Caco-2 (cell line): ENCODE data around the gene SPINK5. TPM values are rescaled to one million over a fixed set of nuclear protein-coding genes. Genes with fewer than 3 reads are reported as not detected.
"Not testable (repeated sequence)": the region's sequence is repeated elsewhere in the genome, so short reads cannot be mapped to it uniquely, and the experiment has no call there.

Source experiments
- BruUV-seq: library from RNA; stranded (reverse); fragments of 400-500 nt; replicated peaks from 2 replicates; lab custom pipeline; 2021; lab: Mats Ljungman, UMichigan
- CTCF ChIA-PET: fragments of 300-600 bp; sonication (Branson Sonifier 250); formaldehyde crosslinking; loops from one replicate; lab custom pipeline; 2022; ENCODE audit warnings: antibody characterized with exemption; lab: Charles Lee
- POLR2A ChIA-PET: fragments of 300-600 bp; sonication (Branson Sonifier 250); formaldehyde crosslinking; loops from one replicate; lab custom pipeline; 2022; ENCODE audit warnings: antibody characterized with exemption; lab: Charles Lee
- DNase-seq, 2 experiments: peaks; one replicate each; pipeline versions ENCODE4 v3.0.0 to v3.0.0-alpha.2; 2020 to 2022
- H3K27me3 ChIP-seq: replicated peaks from 2 replicates; pipeline ENCODE4 v1.6.0; 2011; ENCODE audit warnings: low read length; ENCODE audit not compliant: control insufficient read depth, insufficient read depth
- H3K36me3 ChIP-seq: 2 replicates; pipeline ENCODE4 v1.5.1; 2011; ENCODE audit warnings: low read length; ENCODE audit not compliant: control insufficient read depth, insufficient read depth
- H3K4me1 ChIP-seq: fragments of 250-450 bp; sonication (Bioruptor Pico); 2 replicates; pipeline ENCODE4 v1.5.1; 2020; ENCODE audit warnings: mild to moderate bottlenecking
- H3K4me3 ChIP-seq: 2 replicates; pipeline ENCODE4 v1.5.1; 2011; ENCODE audit warnings: low read depth, mild to moderate bottlenecking, control low read depth, low read length
- H3K9me3 ChIP-seq: fragments of 250-450 bp; sonication (Bioruptor Pico); 2 replicates; pipeline ENCODE4 v1.5.1; 2020; ENCODE audit warnings: mild to moderate bottlenecking, moderate library complexity
- H3K27ac Mint-ChIP-seq: one replicate; pipeline ENCODE4 v1.8.0; 2022; ENCODE audit warnings: mixed read lengths; ENCODE audit not compliant: unreplicated experiment
- H3K27me3 Mint-ChIP-seq: one replicate; pipeline ENCODE4 v1.8.0; 2022; ENCODE audit warnings: mixed read lengths; ENCODE audit not compliant: insufficient read depth, unreplicated experiment
- H3K36me3 Mint-ChIP-seq: one replicate; pipeline ENCODE4 v1.8.0; 2022; ENCODE audit warnings: mild to moderate bottlenecking, mixed read lengths; ENCODE audit not compliant: insufficient read depth, unreplicated experiment
- H3K4me1 Mint-ChIP-seq: one replicate; pipeline ENCODE4 v1.8.0; 2022; ENCODE audit warnings: low read depth, mixed read lengths; ENCODE audit not compliant: unreplicated experiment
- H3K4me3 Mint-ChIP-seq: one replicate; pipeline ENCODE4 v1.8.0; 2022; ENCODE audit warnings: mild to moderate bottlenecking, moderate library complexity, mixed read lengths; ENCODE audit not compliant: unreplicated experiment
- H3K9me3 Mint-ChIP-seq: one replicate; pipeline ENCODE4 v1.8.0; 2022; ENCODE audit warnings: mixed read lengths; ENCODE audit not compliant: unreplicated experiment
- CTCF ChIP-seq, 2 experiments: fragments of 200-600 bp in 1 of 2; IDR thresholded peaks; 1 replicate in 1 of 2; 2 replicates in 1 of 2; pipeline versions ENCODE4 v1.5.1 to v1.8.0; 2011 to 2022; ENCODE audit warnings: antibody characterized with exemption in 1 of 2, control low read depth in 1 of 2, inconsistent platforms in 1 of 2, low read depth in 1 of 2, low read length in 1 of 2, mild to moderate bottlenecking in 1 of 2, moderate library complexity in 1 of 2; ENCODE audit not compliant: insufficient read depth in 1 of 2, severe bottlenecking in 1 of 2, unreplicated experiment in 1 of 2
- intact Hi-C: fragments of 100-400 bp; cut with micrococcal nuclease; formaldehyde crosslinking; loops from one replicate; pipeline ENCODE4 v1.10.0; 2022; ENCODE audit not compliant: unreplicated experiment
- total RNA-seq: library from RNA; stranded (reverse); gene quantifications from 2 replicates; pipeline ENCODE4 v1.2.3, GENCODE V29; 2022

SPINK5 gene
- total RNA-seq, 1 experiment from 2014 or later: 2.2 TPM

- Mint-ChIP-seq H3K27me3 (no peaks in the 10 kb centered on the region), H3K27ac (no peak overlapping the region), H3K4me3 (no peak overlapping the region), H3K4me1 (no peaks in the 10 kb centered on the region), H3K36me3 (no peaks in the 10 kb centered on the region), H3K9me3 (no peaks in the 10 kb centered on the region)
- no peak for TF ChIP-seq CTCF (IDR thresholded peaks at IDR 0.05; ENCODE audit: insufficient read depth in 1 of 2, low read depth in 1 of 2, low read length in 1 of 2, severe bottlenecking in 1 of 2, unreplicated experiment in 1 of 2)
- ChIA-PET POLR2A (no interaction called here), CTCF (interaction anchor here (0.6 kb wide), 1 partner anchor 14 kb away, joined by 3 read pairs; no protein-coding TSS in a partner anchor)
- no peaks in the 10 kb centered on the region for H3K4me1 ChIP-seq
- H3K36me3 ChIP-seq: no peaks in the 10 kb centered on the region
- BruUV-seq: no TSS peak
- no peak for DNase-seq
- intact Hi-C loops: no loop called here
- H3K4me3 ChIP-seq: no peak overlapping the region
- no peaks in the 10 kb centered on the region; the same call in 1 of the 2 replicates for H3K9me3 ChIP-seq
- no peaks in the 10 kb centered on the region for H3K27me3 ChIP-seq
These were observed 28.1 kb upstream of the SPINK5 start for GRCh38 chr5:148035676-148036075.

GRCh38 chr5:148042881-148043280, 20.9 kb upstream of the SPINK5 start:
- Mint-ChIP-seq H3K27me3 (no peaks in the 10 kb centered on the region), H3K4me1 (no peaks in the 10 kb centered on the region), H3K36me3 (no peaks in the 10 kb centered on the region), H3K27ac (no peak overlapping the region), H3K4me3 (no peak overlapping the region), H3K9me3 (no peaks in the 10 kb centered on the region)
- DNase-seq: no peak
- ChIA-PET CTCF (no interaction called here), POLR2A (no interaction called here)
- BruUV-seq: no TSS peak
- Histone ChIP-seq H3K9me3 (no peaks in the 10 kb centered on the region), H3K4me1 (no peaks in the 10 kb centered on the region), H3K27me3 (no peaks in the 10 kb centered on the region), H3K4me3 (no peak overlapping the region), H3K36me3 (no peaks in the 10 kb centered on the region)
- no peak for TF ChIP-seq CTCF (IDR thresholded peaks at IDR 0.05; ENCODE audit: insufficient read depth in 1 of 2, low read depth in 1 of 2, low read length in 1 of 2, severe bottlenecking in 1 of 2, unreplicated experiment in 1 of 2)
- intact Hi-C loops: no loop called here

GRCh38 chr5:148043705-148044104, 20.1 kb upstream of the SPINK5 start:
- Histone ChIP-seq H3K36me3 (no peaks in the 10 kb centered on the region), H3K4me3 (no peak overlapping the region), H3K27me3 (no peaks in the 10 kb centered on the region), H3K9me3 (no peaks in the 10 kb centered on the region), H3K4me1 (no peaks in the 10 kb centered on the region)
- ChIA-PET CTCF (no interaction called here), POLR2A (no interaction called here)
- no peak for DNase-seq
- no peaks in the 10 kb centered on the region for H3K36me3 Mint-ChIP-seq
- no peak for TF ChIP-seq CTCF (IDR thresholded peaks at IDR 0.05; ENCODE audit: insufficient read depth in 1 of 2, low read depth in 1 of 2, low read length in 1 of 2, severe bottlenecking in 1 of 2, unreplicated experiment in 1 of 2)
- H3K27ac Mint-ChIP-seq: no peak overlapping the region
- no peaks in the 10 kb centered on the region for H3K9me3 Mint-ChIP-seq
- BruUV-seq: no TSS peak
- no peaks in the 10 kb centered on the region for H3K4me1 Mint-ChIP-seq
- H3K27me3 Mint-ChIP-seq: no peaks in the 10 kb centered on the region
- intact Hi-C loops: no loop called here
- H3K4me3 Mint-ChIP-seq: no peak overlapping the region

GRCh38 chr5:148055160-148055559, 8.6 kb upstream of the SPINK5 start:
- BruUV-seq, H3K36me3 Mint-ChIP-seq, H3K27me3 Mint-ChIP-seq, H3K27ac Mint-ChIP-seq, POLR2A ChIA-PET, intact Hi-C loops, DNase-seq, H3K4me3 Mint-ChIP-seq, CTCF ChIA-PET, H3K4me1 ChIP-seq, H3K27me3 ChIP-seq, H3K36me3 ChIP-seq, H3K4me3 ChIP-seq, H3K4me1 Mint-ChIP-seq: not testable (repeated sequence)
- H3K9me3 ChIP-seq: peaks cover 28% of the 10 kb centered on the region
- peaks cover 12% of the 10 kb centered on the region for H3K9me3 Mint-ChIP-seq
